SU-DHL-6 (cell line): ENCODE results near the gene APBA2.

Source experiments
- H2AFZ ChIP-seq: fragments of 200-600 bp; sonication (generic); 2 replicates; pipeline ENCODE4 v1.6.1; 2014; ENCODE audit warnings: low read depth, mild to moderate bottlenecking, moderate library complexity, mixed read lengths, antibody characterized with exemption, low read length; ENCODE audit not compliant: severe bottlenecking
- H3F3A ChIP-seq: fragments of 200-600 bp; shearing (Covaris generic); 2 replicates; pipeline ENCODE4 v1.6.0; 2016; ENCODE audit warnings: antibody characterized with exemption, mild to moderate bottlenecking; ENCODE audit not compliant: insufficient read depth
- H3K27ac ChIP-seq: fragments of 200-600 bp; sonication (generic); 2 replicates; pipeline ENCODE4 v1.5.1; 2016; ENCODE audit warnings: low read depth, mild to moderate bottlenecking, low read length, moderate library complexity, mixed read lengths
- H3K27me3 ChIP-seq: fragments of 200-600 bp; sonication (generic), shearing (Covaris generic); 2 replicates; pipeline ENCODE4 v1.6.0; 2014; ENCODE audit warnings: mild to moderate bottlenecking, low read length
- H3K36me3 ChIP-seq: fragments of 200-600 bp; sonication (generic); 2 replicates; pipeline ENCODE4 v1.6.1; 2014; ENCODE audit warnings: mild to moderate bottlenecking, low read length, mixed read lengths
- H3K4me2 ChIP-seq: fragments of 300-600, 200-600 bp; shearing (Covaris generic), sonication (generic); 2 replicates; pipeline ENCODE4 v1.6.0; 2014; ENCODE audit warnings: low read length, low read depth, mild to moderate bottlenecking; ENCODE audit not compliant: poor library complexity, severe bottlenecking
- H3K4me3 ChIP-seq: fragments of 200-600 bp; sonication (generic); 2 replicates; pipeline ENCODE4 v1.5.1; 2014; ENCODE audit warnings: antibody characterized with exemption, low read length, mild to moderate bottlenecking, mixed read lengths; ENCODE audit not compliant: insufficient read depth, poor library complexity, severe bottlenecking
- H3K79me2 ChIP-seq: fragments of 200-600 bp; sonication (generic); 2 replicates; pipeline ENCODE4 v1.6.1; 2014; ENCODE audit warnings: mild to moderate bottlenecking, low read length, moderate library complexity; ENCODE audit not compliant: insufficient read depth
- H3K9ac ChIP-seq: fragments of 200-600 bp; sonication (generic); 2 replicates; pipeline ENCODE4 v1.7.0; 2014; ENCODE audit warnings: mild to moderate bottlenecking, low read length
- H3K9me2 ChIP-seq: fragments of 200-600 bp; sonication (generic); replicated peaks from 2 replicates; pipeline ENCODE4 v1.6.1; 2014; ENCODE audit warnings: low read length; ENCODE audit not compliant: insufficient read depth
- H3K9me3 ChIP-seq: fragments of 200-600 bp; sonication (generic); 2 replicates; pipeline ENCODE4 v1.6.1; 2014; ENCODE audit warnings: low read length, mixed read lengths; ENCODE audit not compliant: insufficient read depth
- H4K20me1 ChIP-seq: fragments of 200-600 bp; sonication (generic); 2 replicates; pipeline ENCODE4 v1.6.1; 2014; ENCODE audit warnings: low read depth, mild to moderate bottlenecking, antibody characterized with exemption, low read length, moderate library complexity, mixed read lengths
- CTCF ChIP-seq: fragments of 200-600 bp; sonication (generic); IDR thresholded peaks from one replicate; pipeline ENCODE4 v1.5.1; 2017; ENCODE audit warnings: antibody characterized with exemption, mild to moderate bottlenecking, low read length, moderate library complexity; ENCODE audit not compliant: insufficient read depth, poor library complexity, severe bottlenecking
- EZH2phosphoT487 ChIP-seq: fragments of 200-600 bp; sonication (generic), shearing (Covaris generic); conservative IDR thresholded peaks from 2 replicates; pipeline ENCODE4 v1.6.1; 2018; ENCODE audit warnings: mild to moderate bottlenecking, antibody characterized with exemption, low read length, moderate library complexity, mixed read lengths

The APBA2 gene

GRCh38 chr15:28897861-28898585 lies 12.2 kb downstream of the APBA2 start:
- no peaks in the 10 kb centered on the region for H4K20me1 ChIP-seq
- no peaks in the 10 kb centered on the region for H3K27me3 ChIP-seq
- no peak overlapping the region for H3K9ac ChIP-seq
- no peak overlapping the region for H3K27ac ChIP-seq
- H3K4me2 ChIP-seq: no peak overlapping the region
- no peaks in the 10 kb centered on the region for H3K36me3 ChIP-seq
- no peaks in the 10 kb centered on the region for H3K79me2 ChIP-seq
- no peak overlapping the region for H3K4me3 ChIP-seq
- H2AFZ ChIP-seq: no peak overlapping the region
- no peaks in the 10 kb centered on the region for H3K9me2 ChIP-seq
- H3K9me3 ChIP-seq: no peaks in the 10 kb centered on the region
- no peaks in the 10 kb centered on the region for H3F3A ChIP-seq
- TF ChIP-seq CTCF: no peak
- no peak for TF ChIP-seq EZH2phosphoT487

DNA sequence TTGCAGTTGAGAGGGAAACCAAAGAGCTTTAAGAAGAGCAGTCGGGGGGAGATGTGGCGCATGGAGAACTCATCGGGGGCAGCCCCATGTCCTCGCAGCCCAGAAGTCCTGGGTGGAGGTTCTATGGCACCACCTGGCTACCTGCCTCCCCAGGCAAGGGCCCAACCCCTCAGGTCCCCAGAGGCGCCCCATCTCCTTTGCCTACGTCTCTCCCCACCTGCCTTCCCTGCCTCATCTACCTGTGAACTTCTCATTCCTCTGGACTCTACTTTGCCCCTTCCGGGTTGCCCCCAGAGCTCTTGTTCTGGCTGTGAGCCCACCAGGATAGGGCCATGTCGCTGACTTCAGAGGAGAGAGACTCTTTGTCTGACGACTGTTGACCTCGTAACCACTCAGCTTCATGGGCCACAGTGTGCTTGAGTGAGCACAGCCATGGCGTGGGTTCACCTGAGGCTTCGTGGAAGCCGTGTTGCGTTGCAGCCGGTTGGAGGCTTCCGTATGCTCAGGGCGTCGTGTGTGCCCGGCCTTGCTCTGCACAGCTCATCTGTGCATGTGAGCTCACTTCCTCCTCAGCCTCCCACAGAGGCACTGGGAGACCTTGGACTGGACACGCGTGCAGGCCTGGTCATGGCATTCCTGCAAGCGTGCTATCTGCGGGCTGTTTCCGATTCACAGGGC lies 13.4 kb downstream of the APBA2 start:
- H3K79me2 ChIP-seq: no peaks in the 10 kb centered on the region
- TF ChIP-seq CTCF (no peak), EZH2phosphoT487 (no peak)
- no peaks in the 10 kb centered on the region for H4K20me1 ChIP-seq

GRCh38 chr15:28900041-28900891 lies 14.5 kb downstream of the APBA2 start:
- no peaks in the 10 kb centered on the region for H3K27me3 ChIP-seq
- H3K36me3 ChIP-seq: no peaks in the 10 kb centered on the region
- no peaks in the 10 kb centered on the region for H3K9me3 ChIP-seq
- no peak overlapping the region for H3K4me3 ChIP-seq
- no peaks in the 10 kb centered on the region for H3K79me2 ChIP-seq
- H4K20me1 ChIP-seq: no peaks in the 10 kb centered on the region
- H3K4me2 ChIP-seq: no peak overlapping the region
- TF ChIP-seq EZH2phosphoT487: no peak
- no peak for TF ChIP-seq CTCF
- no peaks in the 10 kb centered on the region for H3F3A ChIP-seq
- no peak overlapping the region for H3K27ac ChIP-seq
- no peak overlapping the region for H2AFZ ChIP-seq
- H3K9me2 ChIP-seq: no peaks in the 10 kb centered on the region
- no peak overlapping the region for H3K9ac ChIP-seq

More for the DNA sequence above, 13.4 kb downstream of the APBA2 start:
- Histone ChIP-seq H3K27me3 (no peaks in the 10 kb centered on the region), H2AFZ (no peak overlapping the region), H3K27ac (no peak overlapping the region), H3F3A (no peaks in the 10 kb centered on the region), H3K9ac (no peak overlapping the region), H3K4me2 (no peak overlapping the region), H3K4me3 (no peak overlapping the region), H3K9me2 (no peaks in the 10 kb centered on the region), H3K36me3 (no peaks in the 10 kb centered on the region), H3K9me3 (no peaks in the 10 kb centered on the region)
